Gastrocnemius medialis (tissue), 4 donors: ENCODE results near the gene MADD.
A peak's percentile ranks its signal among the peaks of the same experiment; 100 is the strongest.

Experiments used
- CTCF ChIP-seq, 5 experiments: fragments of 450-650 bp in 3 of 5; fragments of 200-600 bp in 2 of 5; sonication (generic) in 2 of 5; IDR thresholded peaks in 4 of 5; conservative IDR thresholded peaks in 1 of 5; 1 replicate in 4 of 5; 2 replicates in 1 of 5; pipeline ENCODE4 v1.5.1; 2016 to 2019; ENCODE audit warnings: antibody characterized with exemption in 5 of 5, mild to moderate bottlenecking in 3 of 5, moderate library complexity in 3 of 5
- POLR2A ChIP-seq, 2 donors: fragments of 450-650 bp; IDR thresholded peaks; one replicate each; pipeline ENCODE4 v1.6.1; 2017; ENCODE audit warnings: antibody characterized with exemption in 2 of 2, mild to moderate bottlenecking in 2 of 2, moderate library complexity in 2 of 2

GRCh38 chr11:47355283-47356128 is 85.6 kb downstream of the MADD start:
- TF ChIP-seq CTCF (IDR thresholded peaks at IDR 0.05 in 4 of 5, conservative IDR thresholded peaks at IDR 0.05 in 1 of 5): peak; percentile 92 to 98 (median 96)
- no peak for TF ChIP-seq POLR2A (IDR thresholded peaks at IDR 0.05)
